SK-N-MC (cell line): ENCODE results near the gene KCNT1.

Experiments
- EZH2 ChIP-seq: fragments of 200-600 bp; sonication (generic); IDR thresholded peaks from one replicate; pipeline ENCODE4 v1.6.1; 2017; ENCODE audit warnings: antibody characterized with exemption
- POLR2AphosphoS5 ChIP-seq: IDR thresholded peaks from 2 replicates; pipeline ENCODE4 v1.6.1; 2012; ENCODE audit warnings: mild to moderate bottlenecking, low read depth, low read length, borderline replicate concordance

- TF ChIP-seq POLR2AphosphoS5 (no peak), EZH2 (no peak)
These were observed 43.2 kb downstream of the KCNT1 start for GRCh38 chr9:135745189-135745588.
